HL-60/S4 (cell line): ENCODE data around the gene CTNNBIP1.

ENCODE experiments used
- in situ Hi-C: fragments of 300-500 bp; cut with MboI; formaldehyde crosslinking; loops from 2 replicates; pipeline ENCODE4 v1.14.3; 2022; ENCODE audit warnings: low sequenced_read_pairs

The CTNNBIP1 gene

GRCh38 chr1:9860887-9861286, 49.2 kb downstream of the CTNNBIP1 start:
- in situ Hi-C loops: loop anchor here (10.0 kb wide), 2 partner anchors 76 to 236 kb away; no protein-coding TSS in a partner anchor

- in situ Hi-C loops: loop anchor here (10.0 kb wide), 2 partner anchors 75 to 235 kb away; no protein-coding TSS in a partner anchor
Measured at GRCh38 chr1:9859281-9860014, 50.6 kb downstream of the CTNNBIP1 start.

GRCh38 chr1:9858293-9859035, 51.6 kb downstream of the CTNNBIP1 start:
- in situ Hi-C loops: no loop called here

- in situ Hi-C loops: no loop called here
Measured at GRCh38 chr1:9855186-9855585, 54.9 kb downstream of the CTNNBIP1 start.

- in situ Hi-C loops: no loop called here
Measured at GRCh38 chr1:9853249-9853595, 56.8 kb downstream of the CTNNBIP1 start.

GRCh38 chr1:9852410-9853248, 57.4 kb downstream of the CTNNBIP1 start:
- in situ Hi-C loops: no loop called here

GRCh38 chr1:9852004-9852403, 58.1 kb downstream of the CTNNBIP1 start:
- in situ Hi-C loops: no loop called here

GRCh38 chr1:9850442-9851162, 59.5 kb downstream of the CTNNBIP1 start:
- in situ Hi-C loops: no loop called here

GRCh38 chr1:9849691-9850441, 60.2 kb downstream of the CTNNBIP1 start:
- in situ Hi-C loops: no loop called here

GRCh38 chr1:9848022-9848421, 62.0 kb downstream of the CTNNBIP1 start:
- in situ Hi-C loops: no loop called here

GRCh38 chr1:9847269-9847668, 62.8 kb downstream of the CTNNBIP1 start:
- in situ Hi-C loops: no loop called here

- in situ Hi-C loops: no loop called here
Measured at GRCh38 chr1:9846611-9847171, 63.4 kb downstream of the CTNNBIP1 start.

GRCh38 chr1:9845914-9846313, 64.2 kb downstream of the CTNNBIP1 start:
- in situ Hi-C loops: no loop called here

- in situ Hi-C loops: no loop called here
Measured at GRCh38 chr1:9844756-9845155, 65.3 kb downstream of the CTNNBIP1 start.

- in situ Hi-C loops: no loop called here
Measured at GRCh38 chr1:9844106-9844505, 66.0 kb downstream of the CTNNBIP1 start.

- in situ Hi-C loops: no loop called here
Measured at GRCh38 chr1:9843576-9843945, 66.5 kb downstream of the CTNNBIP1 start.

- in situ Hi-C loops: no loop called here
Measured at GRCh38 chr1:9842781-9843575, 67.1 kb downstream of the CTNNBIP1 start.

GRCh38 chr1:9842073-9842711, 67.9 kb downstream of the CTNNBIP1 start:
- in situ Hi-C loops: no loop called here
